SK-N-DZ (cell line): ENCODE measurements around the gene NDUFS6.
"Not testable (repeated sequence)": the region's sequence is repeated elsewhere in the genome, so short reads cannot be mapped to it uniquely, and the experiment has no call there.

Source experiments
- DNase-seq: peaks from one replicate; pipeline ENCODE4 v3.0.0-alpha.2; 2015; ENCODE audit warnings: low spot score

Gene NDUFS6

GRCh38 chr5:1831677-1832313 lies 30.6 kb downstream of the NDUFS6 start:
- DNase-seq: no peak

GRCh38 chr5:1832511-1833250 lies 31.5 kb downstream of the NDUFS6 start:
- DNase-seq: no peak

- no peak for DNase-seq
These were observed 32.2 kb downstream of the NDUFS6 start for GRCh38 chr5:1833264-1834021.

- no peak for DNase-seq
These were observed 32.9 kb downstream of the NDUFS6 start for GRCh38 chr5:1834022-1834551.

- DNase-seq: no peak
These were observed 33.7 kb downstream of the NDUFS6 start for GRCh38 chr5:1834721-1835429.

- DNase-seq: no peak
These were observed 34.2 kb downstream of the NDUFS6 start for GRCh38 chr5:1835431-1835830.

- no peak for DNase-seq
These were observed 35.1 kb downstream of the NDUFS6 start for GRCh38 chr5:1836176-1836890.

- no peak for DNase-seq
These were observed 36.0 kb downstream of the NDUFS6 start for GRCh38 chr5:1836891-1837880.

GRCh38 chr5:1838013-1838412 lies 36.8 kb downstream of the NDUFS6 start:
- no peak for DNase-seq

GRCh38 chr5:1840071-1840547 lies 38.9 kb downstream of the NDUFS6 start:
- no peak for DNase-seq

GRCh38 chr5:1840741-1841521 lies 39.7 kb downstream of the NDUFS6 start:
- DNase-seq: peak; percentile 43

GRCh38 chr5:1842004-1842819 lies 41.0 kb downstream of the NDUFS6 start:
- no peak for DNase-seq

GRCh38 chr5:1843761-1844160 lies 42.6 kb downstream of the NDUFS6 start:
- DNase-seq: not testable (repeated sequence)

GRCh38 chr5:1844708-1845436 lies 43.7 kb downstream of the NDUFS6 start:
- no peak for DNase-seq

GRCh38 chr5:1845696-1846095 lies 44.5 kb downstream of the NDUFS6 start:
- DNase-seq: no peak

- no peak for DNase-seq
These were observed 45.4 kb downstream of the NDUFS6 start for GRCh38 chr5:1846583-1846982.

- DNase-seq: no peak
These were observed 45.8 kb downstream of the NDUFS6 start for GRCh38 chr5:1847056-1847455.
